ENCODE results near the gene SERTAD4.
"Not testable (repeated sequence)": the region's sequence is repeated elsewhere in the genome, so short reads cannot be mapped to it uniquely, and the experiment has no call there.

The SERTAD4 gene

DNA sequence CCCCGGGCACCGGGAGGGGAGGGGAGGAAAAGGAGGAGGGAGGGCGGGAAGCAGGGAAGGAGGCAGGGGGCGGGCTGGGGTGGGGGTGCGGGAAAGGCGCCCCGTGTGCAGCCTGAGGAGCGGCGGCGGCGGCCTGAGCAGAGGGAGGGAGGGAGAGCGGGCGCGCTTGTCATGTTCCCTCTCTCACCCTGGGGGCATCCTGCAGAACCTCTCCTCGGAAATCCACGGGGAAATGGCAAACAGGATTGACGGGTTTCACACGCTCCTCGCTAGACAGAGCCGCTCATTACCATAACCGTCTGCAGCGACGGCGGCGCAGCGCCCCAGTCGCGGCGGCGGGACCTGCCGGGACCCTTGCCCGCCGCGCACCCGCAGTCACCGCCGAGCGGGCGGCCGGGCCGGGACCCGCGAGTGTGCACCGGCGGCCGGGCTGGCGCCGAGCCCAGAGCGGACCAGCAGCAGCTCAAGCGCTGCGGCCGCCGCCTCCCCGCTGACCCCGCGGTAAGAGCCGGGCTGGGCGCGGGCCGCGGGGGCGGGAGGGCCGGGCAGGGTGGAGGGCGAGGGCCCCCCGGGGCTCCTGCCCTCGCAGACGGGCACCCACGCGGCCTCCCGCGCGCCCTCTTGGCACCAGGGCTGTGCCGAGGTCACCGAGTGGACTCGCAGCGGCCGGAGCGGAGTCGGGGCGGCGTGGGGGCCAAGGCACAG lies at the start of gene SERTAD4:
Gene SERTAD4, plus strand, starts transcription at position 286 of the 705 bp plus-strand sequence. CDS start 5,165 bp downstream, outside the sequence.
- DNase-seq: peak; percentile 89

DNA sequence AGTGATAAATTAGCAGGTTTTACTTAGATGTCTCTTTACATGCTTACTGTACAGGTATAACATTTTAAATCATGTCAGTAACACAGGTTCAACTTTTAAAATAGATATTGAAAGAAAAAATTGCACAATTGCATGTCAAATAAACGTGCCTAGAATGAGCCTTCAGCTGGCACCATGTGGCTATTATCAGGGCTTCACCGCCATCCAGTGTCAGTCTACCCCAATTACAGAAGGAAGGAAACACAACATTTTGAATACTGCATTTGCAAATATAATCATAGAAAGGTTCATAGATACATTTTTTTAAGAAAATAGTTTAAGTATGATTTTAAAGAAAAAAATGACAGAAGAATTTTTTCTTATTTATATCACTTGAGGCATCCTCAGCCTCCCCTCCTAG lies 47.5 kb upstream of the SERTAD4 start:
- no peak for DNase-seq

DNA sequence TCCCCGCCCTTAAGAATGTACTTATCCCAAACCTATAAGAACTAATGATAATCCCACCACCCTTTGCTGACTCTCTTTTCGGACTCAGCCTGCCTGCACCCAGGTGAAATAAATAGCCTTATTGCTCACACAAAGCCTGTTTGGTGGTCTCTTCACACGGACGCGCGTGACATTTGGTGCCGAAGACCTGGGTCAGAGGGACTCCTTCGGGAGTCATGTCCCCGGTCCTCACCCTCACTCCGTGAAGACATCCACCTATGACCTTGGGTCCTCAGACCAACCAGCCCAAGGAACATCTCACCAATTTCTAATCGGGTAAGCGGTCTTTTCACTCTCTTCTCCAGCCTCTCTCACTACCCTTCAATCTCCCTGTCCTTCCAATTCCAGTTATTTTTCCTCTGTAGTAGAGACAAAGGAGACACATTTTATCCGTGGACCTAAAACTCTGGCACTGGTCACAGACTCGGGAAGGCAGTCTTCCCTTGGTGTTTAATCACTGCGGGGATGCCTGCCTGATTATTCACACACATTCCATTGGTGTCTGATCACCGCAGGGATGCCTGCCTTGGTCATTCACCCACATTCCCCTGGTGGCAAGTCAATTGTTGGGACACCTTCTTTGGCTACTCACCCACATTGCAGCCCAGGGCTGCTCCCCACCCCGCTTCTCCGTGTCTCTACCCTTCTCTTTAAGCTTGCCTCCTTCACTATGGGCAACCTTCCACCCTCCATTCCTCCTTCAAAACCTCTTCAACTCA lies 44.6 kb upstream of the SERTAD4 start:
- not testable (repeated sequence) for DNase-seq

DNA sequence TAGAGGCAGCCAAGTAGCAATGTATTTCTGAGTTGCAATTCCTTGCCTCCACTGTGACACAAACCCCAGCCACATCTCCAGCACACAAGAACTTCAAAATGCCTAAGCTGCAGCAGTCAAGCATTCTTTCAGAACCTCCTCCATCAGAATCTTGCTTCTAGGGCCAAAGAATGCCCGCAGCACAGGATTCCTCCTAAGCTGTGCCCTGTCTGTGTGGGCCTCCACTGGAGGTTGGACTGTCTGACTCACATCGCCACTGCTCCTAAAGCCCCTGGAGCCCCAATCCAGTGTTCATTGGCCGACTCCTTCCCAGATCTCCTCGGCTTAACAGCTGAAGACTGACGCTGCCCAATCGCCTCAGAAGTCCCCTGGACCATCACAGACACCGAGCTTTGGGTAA lies 43.2 kb upstream of the SERTAD4 start:
- no peak for DNase-seq

DNA sequence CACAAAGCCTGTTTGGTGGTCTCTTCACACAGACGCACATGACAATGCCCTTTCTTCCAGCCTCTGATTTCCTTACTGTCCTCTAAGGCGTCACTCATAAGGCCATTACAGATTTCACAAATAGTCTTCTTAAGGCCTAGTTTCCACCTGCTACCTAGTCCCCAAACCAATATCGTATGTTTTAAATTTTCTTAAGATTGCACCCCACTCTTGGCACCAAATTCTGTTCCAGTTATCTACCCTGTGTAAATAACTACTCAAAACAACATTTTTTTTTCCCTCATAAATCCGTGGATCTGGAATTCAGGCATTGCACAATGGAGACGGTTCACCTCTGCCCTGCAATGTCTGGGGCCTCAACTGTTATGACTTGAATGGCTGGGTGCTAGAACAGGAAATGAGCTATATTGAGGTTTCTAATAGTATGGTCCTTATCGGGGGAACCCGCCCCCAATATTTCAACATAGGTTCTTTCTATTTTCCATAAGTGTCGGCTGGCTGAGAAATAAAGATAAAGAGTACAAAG lies 36.9 kb upstream of the SERTAD4 start:
- no peak for DNase-seq

DNA sequence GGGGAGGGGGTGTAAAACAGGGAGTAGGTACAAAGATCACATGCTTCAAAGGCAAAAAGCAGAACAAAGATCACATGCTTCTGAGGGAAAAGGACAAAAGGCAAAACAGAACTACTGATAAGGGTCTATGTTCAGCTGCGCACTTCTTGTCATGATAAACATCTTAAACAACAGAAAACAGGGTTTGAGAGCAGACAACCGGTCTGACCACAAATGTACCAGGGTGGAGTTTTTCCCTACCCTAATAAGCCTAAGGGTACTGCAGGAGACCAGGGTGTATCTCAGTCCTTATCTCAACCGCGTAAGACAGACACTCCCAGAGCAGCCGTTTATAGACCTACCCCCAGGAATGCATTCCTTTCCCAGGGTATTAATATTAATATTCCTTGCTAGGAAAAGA lies 36.3 kb upstream of the SERTAD4 start:
- not testable (repeated sequence) for DNase-seq

DNA sequence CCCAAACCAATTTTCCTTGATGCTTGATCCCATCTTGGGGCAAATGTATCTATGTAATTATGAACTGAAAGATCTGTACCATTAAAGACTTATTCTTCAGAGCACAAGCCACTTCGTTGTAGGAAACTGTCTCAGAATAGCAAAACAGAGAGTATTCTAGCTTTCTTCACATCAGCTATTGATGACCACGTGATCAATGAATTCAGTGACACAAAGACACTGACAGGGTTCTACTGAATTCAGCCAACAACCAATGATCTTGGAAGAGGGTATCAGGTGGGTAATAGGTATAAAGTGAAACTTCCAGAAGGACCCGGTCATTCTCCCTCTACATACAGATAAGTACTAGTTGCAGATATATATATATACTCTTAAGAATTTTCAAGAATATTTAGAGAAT lies 33.8 kb upstream of the SERTAD4 start:
- DNase-seq: no peak

DNA sequence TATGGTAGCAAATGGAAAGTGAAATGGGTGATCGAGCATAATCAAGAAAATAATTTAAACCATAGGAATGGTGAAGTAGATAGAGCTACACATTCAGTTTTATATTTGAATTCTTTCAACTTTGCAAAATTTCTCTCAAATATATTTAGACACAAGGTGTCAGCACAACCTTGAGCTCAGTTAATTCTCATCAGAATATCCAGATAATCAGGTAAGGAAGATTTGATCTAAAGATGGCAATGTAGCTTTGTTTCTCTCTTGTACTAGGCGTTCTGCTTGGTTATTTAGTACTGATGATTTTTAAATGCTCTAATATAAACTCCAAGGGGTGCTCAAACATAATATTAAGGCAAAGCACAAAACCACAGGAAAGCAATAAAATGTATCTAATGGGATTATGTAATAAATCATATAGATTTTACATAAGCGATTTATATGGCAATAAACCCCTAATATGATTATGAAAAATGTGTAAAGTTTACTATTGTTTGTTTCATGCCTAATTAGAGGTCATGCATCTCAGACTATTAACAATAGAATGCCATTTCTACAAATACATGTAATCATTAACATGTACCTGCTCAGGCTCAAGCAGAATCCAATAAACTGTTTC lies 32.4 kb upstream of the SERTAD4 start:
- DNase-seq: no peak

DNA sequence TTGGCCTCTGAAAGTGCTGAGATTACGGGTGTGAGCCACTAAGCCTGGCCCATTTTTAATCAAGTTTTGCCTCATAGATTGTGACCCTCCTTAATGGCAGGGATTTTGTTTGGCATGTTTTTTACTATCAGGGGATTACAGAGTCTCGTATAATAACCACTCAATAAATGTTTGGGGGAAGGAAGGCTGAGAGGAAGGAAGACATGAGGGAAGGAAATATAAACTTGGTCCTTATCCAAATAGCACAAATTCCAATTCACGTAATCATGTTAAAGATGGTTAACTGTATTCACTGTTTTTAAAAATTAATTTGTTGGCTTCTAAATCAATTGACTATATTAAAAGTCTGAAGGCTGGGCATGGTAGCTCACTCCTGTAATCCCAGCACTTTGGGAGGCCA lies 30.9 kb upstream of the SERTAD4 start:
- no peak for DNase-seq

DNA sequence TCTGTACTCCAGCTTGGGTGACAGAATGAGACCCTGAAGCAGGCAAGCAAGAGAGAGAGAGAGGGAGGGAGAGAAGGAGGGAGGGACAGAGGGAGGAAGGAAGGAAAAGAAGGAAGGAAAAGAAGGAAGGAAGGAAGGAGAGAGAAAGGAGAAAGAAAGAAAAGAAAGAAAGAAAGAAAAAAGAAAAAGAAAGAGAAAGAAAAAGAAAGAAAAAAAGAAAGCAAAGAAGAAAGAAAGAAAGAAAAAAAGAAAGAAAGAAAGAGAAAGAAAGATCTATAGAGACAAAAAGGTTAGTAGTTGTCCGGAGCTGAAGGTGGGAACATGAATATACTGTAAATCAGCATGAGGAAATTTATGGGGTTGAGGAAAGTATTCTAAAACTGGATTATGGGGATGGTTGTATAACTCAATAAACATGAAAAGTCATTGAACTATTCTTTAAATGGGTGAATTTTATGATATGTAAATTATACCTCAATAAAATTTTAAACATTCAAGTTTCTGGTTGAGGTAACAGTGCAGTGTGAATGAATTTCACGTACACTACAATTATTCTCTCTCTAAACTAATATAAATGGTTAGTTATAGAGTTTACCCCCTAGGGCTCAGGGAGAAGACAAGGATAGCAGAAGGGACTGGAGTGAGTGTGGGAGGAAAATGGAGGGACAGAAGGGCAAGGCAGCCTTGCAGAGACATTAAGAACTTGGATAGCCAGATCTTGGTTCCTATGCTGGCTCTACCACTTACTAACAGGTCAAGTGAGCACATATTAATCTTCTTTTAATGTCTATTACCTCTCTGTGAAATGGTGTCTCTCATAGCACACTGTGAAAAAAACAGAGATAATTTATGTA lies 24.8 kb upstream of the SERTAD4 start:
- no peak for DNase-seq

DNA sequence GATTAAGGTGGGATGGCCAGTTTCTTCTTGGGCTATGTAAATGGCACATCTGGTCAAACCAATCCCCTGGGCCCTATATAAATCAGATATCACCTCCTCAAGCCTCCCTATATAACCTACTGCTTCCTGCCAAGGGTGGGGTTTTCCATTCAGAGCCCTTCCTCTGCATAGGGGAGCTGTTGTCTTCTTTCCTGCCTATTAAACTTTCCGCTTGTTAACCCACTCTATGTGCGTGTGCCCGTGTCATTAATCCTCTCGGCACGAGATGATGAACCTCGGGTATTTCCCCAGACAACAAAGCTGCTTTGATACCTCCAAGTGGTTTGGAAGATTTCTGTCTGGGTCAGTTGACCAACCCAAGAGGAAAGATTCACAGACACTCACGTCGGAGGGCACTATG lies 19.3 kb upstream of the SERTAD4 start:
- DNase-seq: no peak

DNA sequence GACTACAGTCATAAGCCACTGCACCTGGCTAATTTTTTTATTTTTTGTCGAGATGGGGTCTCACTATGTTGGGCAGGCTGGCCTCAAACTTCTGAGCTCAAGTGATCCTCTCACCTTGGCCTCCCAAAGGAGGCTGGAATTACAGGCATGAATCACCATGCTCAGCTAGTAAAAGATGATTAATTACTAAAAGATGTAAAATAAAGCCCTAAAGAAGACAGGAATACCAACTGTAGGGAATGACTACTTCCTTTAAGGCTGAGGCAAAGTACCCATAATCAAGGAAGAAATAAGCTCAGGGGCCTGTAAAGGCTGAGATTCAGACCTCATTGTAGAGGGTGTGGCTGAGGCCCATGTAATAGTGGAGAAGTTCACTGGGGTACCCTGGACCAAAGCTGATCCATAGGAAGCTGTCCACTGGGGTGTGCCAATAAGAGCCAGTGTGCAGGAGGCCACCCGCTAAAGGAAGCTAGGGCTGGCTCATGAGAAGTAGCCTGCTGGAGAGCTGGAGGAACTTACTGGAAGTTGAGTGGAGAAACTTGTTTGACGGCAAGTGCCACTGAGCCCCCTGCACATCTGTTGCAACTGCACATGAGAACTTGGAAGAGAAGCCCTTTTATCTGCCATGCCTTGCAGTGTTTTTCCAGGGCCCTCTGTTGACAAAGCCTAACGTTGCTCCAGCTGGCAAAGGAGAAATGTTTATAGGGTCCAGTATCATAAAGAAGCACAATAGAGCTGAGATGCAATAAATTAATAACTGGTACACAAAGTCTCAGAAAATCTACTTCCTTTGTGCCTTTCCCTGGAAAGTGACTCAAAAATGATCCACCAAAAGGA lies 17.8 kb upstream of the SERTAD4 start:
- no peak for DNase-seq

DNA sequence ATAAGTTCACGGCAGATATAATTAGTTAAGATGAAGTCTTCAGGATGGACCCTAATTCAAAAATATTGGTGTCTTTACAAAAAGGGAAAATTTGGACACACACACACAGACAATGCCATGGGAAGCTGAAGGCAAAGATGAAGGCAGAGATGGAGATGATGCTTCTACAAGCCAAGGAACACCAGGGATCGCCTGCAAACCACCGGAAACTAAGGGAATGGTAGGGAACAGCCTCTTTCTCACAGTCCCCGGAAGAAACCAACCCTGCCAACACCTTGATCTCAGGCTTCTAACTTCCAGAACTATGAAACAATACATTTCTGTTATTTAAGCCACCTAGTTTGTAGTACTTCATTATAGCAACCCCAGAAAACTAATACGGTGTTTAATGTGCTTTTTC lies 15.1 kb upstream of the SERTAD4 start:
- DNase-seq: no peak

DNA sequence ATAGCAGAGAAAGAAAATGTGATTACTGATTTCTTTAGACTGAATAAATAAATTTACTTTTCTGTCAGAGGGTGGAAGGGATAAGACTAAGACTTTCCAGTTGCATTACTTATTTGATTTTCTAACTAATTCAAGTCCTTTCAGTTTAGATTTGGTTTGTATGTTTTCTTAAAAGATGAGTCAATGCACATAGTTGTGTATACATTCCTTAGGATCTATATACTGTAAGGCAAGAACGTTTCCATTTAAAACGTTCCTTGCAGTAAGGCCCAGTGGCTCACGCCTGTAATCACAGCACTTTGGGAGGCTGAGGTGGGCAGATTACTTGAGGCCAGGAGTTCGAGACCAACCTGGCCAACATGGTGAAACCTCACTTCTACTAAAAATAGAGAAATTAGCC lies 14.5 kb upstream of the SERTAD4 start:
- no peak for DNase-seq

DNA sequence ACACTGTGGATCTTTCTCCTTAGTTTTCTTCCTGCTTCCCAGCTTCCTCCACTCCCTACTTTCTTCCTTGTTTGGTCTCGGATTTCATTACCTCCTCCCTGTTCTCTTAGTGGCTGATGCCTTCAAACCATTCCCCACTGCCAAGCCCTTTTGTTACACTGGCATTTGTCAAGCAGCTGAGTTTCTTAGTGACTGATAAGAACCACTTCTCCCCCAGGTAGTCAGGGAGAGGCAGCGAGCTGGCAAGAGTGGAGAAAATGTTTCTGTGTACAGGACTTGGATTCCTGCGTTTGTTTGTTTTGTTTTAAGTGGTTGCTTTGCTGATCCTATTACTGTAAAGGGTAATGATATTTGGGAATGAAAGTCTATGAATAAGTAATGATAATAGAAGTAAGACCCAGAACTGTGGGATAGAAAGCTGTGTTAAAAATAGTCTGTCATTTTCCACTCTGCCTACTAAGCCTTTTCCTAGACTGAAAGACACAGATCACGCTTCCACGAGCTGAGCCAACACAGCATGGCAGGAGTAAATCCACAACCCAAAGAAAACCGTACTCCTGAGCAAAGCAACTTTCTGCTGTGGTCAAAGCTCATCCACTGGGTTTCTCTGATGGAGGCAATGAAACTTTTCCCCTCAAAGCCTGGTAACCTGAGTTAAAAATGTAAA lies 10.1 kb upstream of the SERTAD4 start:
- peak; percentile 15 for DNase-seq

DNA sequence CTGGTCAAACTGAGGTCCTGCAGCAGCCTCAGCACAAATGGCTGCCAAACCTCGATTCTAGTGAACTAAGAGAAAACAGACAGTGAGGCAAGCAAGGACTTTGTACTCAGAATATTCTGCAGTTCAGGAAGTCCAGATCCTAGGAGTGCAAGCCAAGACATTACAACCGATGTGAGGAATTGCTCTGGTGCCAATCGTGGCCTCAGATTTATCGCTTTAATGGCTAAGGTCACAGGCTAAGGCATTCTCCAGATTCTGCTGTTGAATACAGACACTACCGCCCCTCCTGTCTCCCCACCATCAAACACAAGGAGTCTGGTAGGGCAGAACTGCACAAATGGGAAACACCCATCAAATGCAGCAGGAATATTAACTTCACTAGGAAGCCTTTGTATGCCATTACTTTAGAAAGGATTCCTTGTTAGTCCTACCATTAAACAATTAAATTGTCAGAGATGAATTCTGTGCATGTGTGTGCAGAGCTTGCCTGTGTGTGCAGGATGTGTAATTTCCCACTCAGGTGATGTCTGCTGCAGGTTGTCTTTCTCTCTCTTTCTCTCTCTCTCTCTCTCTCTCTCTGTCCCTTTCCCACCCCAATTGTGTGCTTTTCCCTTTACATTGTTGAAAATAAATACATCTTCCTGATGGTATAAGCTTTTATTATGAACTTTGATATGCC lies 9.2 kb upstream of the SERTAD4 start:
- DNase-seq: no peak

DNA sequence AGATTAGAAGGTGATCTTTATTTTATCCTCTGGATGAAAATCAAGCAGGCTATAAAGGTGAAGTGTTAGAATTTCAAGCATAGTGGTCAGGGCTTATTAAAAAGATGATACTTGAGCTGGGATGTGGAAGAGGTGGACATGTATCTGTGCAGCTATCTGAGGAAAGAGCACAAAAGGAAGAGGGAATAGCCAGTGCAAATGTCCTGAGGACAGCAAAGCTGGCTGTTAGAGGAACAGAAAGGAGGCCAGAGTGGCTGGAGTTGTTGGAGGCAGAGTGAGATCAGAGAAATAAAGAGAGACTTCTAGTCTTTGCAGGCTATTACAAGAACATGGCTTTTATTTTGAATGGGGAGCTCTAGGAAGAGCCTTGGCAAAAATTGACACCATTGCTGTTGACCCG lies 4.4 kb upstream of the SERTAD4 start:
- DNase-seq: no peak

DNA sequence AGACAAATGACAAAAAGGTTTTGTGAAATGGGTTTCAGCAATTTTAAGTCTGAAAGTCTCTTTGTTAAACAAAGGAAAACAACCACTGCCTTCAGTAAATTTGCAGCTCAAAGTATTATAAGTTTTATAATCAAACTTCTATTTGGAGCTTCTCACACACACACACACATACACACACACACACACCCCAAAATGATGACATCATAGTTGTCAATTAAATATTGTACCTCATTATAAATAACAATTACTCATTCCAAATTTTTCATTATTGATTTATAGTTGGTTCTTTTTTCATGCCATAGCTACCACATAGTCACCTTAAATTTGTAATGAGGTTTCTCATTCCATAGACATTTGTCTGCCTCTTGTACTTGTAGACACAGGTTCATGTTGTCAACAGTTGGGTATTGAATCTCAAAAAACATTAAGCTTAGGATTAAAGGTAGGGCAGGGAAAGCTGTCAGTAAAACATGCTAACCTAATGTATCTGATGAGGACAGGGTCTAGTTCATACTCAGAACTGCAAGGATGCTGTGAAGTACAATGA lies 2.4 kb upstream of the SERTAD4 start:
- no peak for DNase-seq

DNA sequence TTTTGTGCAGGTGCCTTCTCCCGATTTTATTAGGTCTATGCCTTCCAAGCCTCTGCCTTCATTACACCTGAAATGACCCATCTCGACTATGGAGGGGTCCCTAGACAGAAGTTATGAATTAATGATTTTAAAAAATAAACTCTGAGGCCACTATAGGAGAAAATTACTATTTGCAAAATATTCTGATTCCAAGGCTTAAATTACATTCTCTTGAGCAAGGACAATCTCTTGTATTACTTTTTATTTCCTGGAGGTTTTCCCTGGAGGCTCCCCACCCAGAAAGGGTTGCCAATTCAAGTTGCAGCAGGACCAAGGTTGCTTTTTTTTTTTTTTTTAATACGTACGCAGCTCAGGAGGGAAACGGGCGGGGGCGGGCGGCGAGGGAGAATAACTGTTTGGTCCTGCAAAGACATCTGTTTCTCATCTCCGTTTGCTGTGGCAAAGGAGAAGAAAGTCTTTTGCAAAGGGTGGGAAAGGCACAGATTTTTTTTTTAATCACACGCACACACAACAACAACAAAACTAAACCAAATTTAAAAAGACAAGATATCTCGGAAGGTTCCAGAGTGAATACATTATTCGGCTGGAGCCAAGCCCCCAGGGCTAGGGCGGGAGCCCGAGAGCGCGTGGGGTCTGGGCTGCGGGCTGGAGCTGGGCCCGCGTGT lies 618 bp upstream of the SERTAD4 start:
- DNase-seq: peak; percentile 67

DNA sequence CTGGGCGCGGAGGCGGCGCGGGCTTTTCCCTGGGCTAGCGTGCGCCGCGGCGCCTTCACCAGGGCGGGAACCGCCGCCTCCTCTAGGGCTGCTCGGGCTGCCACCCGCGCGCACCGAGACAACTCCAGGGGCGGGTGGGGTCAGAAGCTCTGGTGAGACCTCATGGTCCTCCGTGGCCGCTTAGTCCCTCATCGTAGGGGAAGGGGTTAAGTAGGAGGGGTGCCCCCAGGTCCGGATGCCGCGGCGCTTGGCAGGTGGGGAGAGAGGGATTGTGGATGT lies 559 bp downstream of the SERTAD4 start:
- DNase-seq: peak; percentile 79

Data from NCI-H82 (cell line).